ENCODE measurements around the gene KCNMA1.

DNA sequence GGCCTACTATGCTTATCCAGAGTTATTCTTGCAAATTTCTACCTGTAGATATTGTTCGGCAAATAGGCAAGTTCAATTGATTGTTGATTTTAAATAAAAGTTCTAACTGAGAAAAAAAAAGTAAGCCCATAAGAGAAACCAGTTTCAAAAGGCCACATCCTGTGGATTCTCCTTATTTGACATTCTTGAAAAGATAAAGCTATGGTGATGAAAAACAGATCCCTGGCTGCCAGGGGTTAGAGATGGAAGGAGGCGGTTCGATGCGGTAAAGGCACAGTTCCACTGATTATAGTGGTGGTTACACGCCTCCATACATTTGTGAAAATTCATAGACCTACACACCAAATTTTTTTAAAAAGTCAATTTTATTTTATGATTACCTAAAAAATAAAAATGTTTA lies 347.8 kb downstream of the KCNMA1 start:
- TF ChIP-seq, protein P1, sequence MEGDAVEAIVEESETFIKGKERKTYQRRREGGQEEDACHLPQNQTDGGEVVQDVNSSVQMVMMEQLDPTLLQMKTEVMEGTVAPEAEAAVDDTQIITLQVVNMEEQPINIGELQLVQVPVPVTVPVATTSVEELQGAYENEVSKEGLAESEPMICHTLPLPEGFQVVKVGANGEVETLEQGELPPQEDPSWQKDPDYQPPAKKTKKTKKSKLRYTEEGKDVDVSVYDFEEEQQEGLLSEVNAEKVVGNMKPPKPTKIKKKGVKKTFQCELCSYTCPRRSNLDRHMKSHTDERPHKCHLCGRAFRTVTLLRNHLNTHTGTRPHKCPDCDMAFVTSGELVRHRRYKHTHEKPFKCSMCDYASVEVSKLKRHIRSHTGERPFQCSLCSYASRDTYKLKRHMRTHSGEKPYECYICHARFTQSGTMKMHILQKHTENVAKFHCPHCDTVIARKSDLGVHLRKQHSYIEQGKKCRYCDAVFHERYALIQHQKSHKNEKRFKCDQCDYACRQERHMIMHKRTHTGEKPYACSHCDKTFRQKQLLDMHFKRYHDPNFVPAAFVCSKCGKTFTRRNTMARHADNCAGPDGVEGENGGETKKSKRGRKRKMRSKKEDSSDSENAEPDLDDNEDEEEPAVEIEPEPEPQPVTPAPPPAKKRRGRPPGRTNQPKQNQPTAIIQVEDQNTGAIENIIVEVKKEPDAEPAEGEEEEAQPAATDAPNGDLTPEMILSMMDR (IDR thresholded peaks at IDR 0.05) = no peak
- no peak for TF ChIP-seq EZH2 (IDR thresholded peaks at IDR 0.05; ENCODE audit: borderline replicate concordance, insufficient read depth, low read depth, low read length, poor library complexity, severe bottlenecking)

Data from B cell (primary cell).